GM23248 (cell line): ENCODE data around the gene TRIO.
"Not testable (repeated sequence)": the region's sequence is repeated elsewhere in the genome, so short reads cannot be mapped to it uniquely, and the experiment has no call there.

Source experiments
- EZH2 ChIP-seq: fragments of 200-600 bp; sonication (generic); IDR thresholded peaks from 2 replicates; pipeline ENCODE4 v1.6.1; 2018; ENCODE audit warnings: antibody characterized with exemption, mild to moderate bottlenecking; ENCODE audit not compliant: insufficient read depth, poor library complexity, severe bottlenecking
- EZH2phosphoT487 ChIP-seq: fragments of 200-600 bp; sonication (generic); IDR thresholded peaks from 2 replicates; pipeline ENCODE4 v1.6.1; 2018; ENCODE audit warnings: antibody characterized with exemption, moderate library complexity, mild to moderate bottlenecking, low read depth; ENCODE audit not compliant: insufficient read depth

- TF ChIP-seq EZH2, EZH2phosphoT487: not testable (repeated sequence)
Measured at GRCh38 chr5:14097380-14097779, 45.8 kb upstream of the TRIO start.
